Muscle layer of duodenum (tissue), 2 donors: Measurements from ENCODE around the gene EXOC2.

ENCODE experiments used
- H3K27ac ChIP-seq: one replicate; pipeline ENCODE4 v1.7.0; 2013; ENCODE audit warnings: mild to moderate bottlenecking, low read length
- H3K27me3 ChIP-seq: one replicate; pipeline ENCODE4 v1.7.0; 2013; ENCODE audit warnings: low read depth, mild to moderate bottlenecking, control low read depth, low read length
- H3K36me3 ChIP-seq, 2 donors: one replicate each; pipeline ENCODE4 v1.7.0; 2013; ENCODE audit warnings: low read length in 2 of 2, control low read depth in 1 of 2, mild to moderate bottlenecking in 1 of 2; ENCODE audit not compliant: insufficient read depth in 2 of 2, control insufficient read depth in 1 of 2
- H3K4me1 ChIP-seq, 2 donors: one replicate each; pipeline ENCODE4 v1.7.0; 2013; ENCODE audit warnings: low read length in 2 of 2, mild to moderate bottlenecking in 2 of 2, control low read depth in 1 of 2, moderate library complexity in 1 of 2; ENCODE audit not compliant: insufficient read depth in 2 of 2, control insufficient read depth in 1 of 2
- H3K4me3 ChIP-seq, 2 donors: one replicate each; pipeline ENCODE4 v1.7.0; 2013; ENCODE audit warnings: low read length in 2 of 2, low read depth in 1 of 2, mild to moderate bottlenecking in 1 of 2
- H3K9me3 ChIP-seq, 2 donors: one replicate each; pipeline ENCODE4 v1.7.0; 2013; ENCODE audit warnings: low read length in 2 of 2, control low read depth in 1 of 2, mild to moderate bottlenecking in 1 of 2; ENCODE audit not compliant: control insufficient read depth in 1 of 2
- donor health status: healthy.

Gene EXOC2

DNA sequence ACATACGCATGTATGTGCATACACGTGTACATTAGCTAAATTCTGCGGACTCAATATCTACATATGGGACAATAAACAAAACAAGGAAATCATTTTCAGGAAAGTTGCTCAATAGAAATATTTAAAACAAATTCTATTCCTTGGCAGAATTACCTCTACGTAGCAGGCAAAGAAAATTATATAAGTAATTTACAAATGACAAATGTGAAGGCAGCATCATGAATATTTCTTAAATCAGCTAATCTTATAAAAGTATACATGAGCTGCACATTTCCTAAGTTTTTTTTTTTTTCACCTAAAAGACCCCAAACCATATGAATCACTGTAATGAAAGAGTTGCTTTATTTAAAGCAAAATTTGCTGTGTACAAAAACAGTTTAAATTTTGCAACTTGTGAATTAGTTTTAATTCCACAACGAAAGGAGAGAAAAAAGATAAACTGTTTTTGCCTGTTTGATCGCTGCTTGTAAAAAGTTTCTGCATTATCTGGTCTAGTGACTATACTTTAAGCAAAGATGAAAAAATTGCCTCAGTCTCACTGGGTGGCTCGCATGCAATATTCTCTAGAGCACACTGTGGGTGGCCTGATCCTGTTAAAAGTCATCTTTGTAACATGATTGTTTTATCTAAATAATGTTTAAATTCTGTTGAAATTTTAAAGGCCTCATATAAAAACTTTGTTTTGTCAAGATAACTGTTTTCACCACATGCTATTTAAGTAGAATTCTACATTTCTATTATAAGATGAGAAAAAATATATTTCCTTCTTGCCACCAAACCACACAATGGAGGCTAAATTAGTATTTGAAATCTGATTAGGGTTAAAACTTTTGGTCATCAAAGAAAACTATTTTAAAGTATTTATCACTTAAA is 93.1 kb downstream of the EXOC2 start:
- Histone ChIP-seq H3K27me3 (no peaks in the 10 kb centered on the region), H3K9me3 (no peaks in the 10 kb centered on the region), H3K36me3 (peaks cover 0 to 12% of the 10 kb centered on the region in 2 donors), H3K27ac (no peak overlapping the region), H3K4me3 (no peak overlapping the region), H3K4me1 (no peaks in the 10 kb centered on the region)

DNA sequence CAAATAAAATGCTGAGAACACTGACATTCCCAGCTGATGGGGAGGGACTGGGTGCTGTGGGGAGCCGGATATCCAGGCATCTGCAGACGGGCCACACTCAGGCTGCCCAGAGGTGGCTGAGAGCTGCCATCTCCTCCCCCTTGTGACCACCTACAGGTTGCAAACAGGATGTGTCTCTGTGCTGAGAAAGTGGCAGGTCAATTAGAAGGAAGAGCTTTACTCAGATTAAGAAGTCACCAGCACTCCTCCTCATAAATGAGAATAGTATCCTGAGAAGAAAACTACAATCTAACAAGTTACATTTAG is 99.1 kb downstream of the EXOC2 start:
- H3K36me3 ChIP-seq, result peaks cover 19 to 21% of the 10 kb centered on the region in 2 donors
- H3K4me3 ChIP-seq, result no peak overlapping the region
- no peaks in the 10 kb centered on the region for H3K27me3 ChIP-seq
- no peaks in the 10 kb centered on the region for H3K4me1 ChIP-seq
- no peak overlapping the region for H3K27ac ChIP-seq
- H3K9me3 ChIP-seq, result no peaks in the 10 kb centered on the region

DNA sequence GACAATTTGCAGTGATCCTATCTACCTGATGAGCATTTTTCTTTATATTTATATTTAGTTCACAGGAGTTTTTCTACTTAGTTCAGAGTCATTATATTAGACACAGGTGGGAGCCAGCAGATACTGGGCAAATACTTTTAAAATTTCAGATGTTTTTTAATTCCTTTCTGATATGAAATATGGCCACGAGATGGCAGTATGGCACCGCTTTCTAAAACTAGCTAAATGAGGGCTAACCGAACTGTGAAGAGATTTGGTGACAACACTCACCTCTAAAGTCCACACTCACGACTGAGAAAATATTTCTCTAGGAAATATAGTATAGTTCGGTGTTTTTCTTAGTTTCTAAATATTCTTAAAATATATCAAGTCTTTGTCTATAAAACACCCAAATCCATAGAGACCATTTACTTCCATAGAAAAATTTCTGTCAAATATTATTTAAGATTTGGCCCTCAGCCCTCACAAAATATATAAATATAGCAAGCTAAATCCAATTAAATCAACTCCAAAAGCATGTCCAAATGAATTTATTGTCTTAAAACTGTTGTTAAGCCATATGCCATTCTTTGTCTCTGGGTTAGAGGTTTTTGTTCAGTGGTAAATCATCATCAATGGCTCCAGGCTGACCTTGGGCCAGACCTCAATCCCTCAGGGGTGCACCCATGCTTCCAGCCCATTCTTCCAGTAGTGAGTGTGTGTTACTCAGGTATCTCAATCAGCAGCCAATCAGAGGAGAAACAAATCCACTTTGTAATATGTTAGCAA is 99.6 kb downstream of the EXOC2 start:
- H3K27me3 ChIP-seq, result no peaks in the 10 kb centered on the region
- no peaks in the 10 kb centered on the region for H3K9me3 ChIP-seq
- no peak overlapping the region for H3K4me3 ChIP-seq
- no peak overlapping the region for H3K27ac ChIP-seq
- H3K4me1 ChIP-seq, result no peaks in the 10 kb centered on the region
- H3K36me3 ChIP-seq, result peaks cover 19 to 21% of the 10 kb centered on the region in 2 donors

DNA sequence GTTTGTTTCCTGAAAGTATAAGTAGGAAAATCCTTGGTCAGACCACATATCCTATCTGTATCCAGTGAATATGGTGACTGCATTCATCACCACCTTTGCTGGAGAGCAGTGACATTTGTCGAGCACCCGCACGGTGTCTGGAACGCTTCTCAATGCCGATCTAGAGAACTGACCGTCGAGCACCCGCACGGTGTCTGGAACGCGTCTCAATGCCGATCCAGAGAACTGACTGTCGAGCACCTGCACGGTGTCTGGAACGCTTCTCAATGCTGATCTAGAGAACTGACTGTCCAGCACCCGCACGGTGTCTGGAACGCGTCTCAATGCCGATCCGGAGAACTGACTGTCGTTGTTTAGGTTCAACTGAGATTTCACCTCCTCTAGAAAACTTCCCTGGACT is 103.8 kb downstream of the EXOC2 start:
- no peaks in the 10 kb centered on the region for H3K27me3 ChIP-seq
- H3K4me3 ChIP-seq, result no peak overlapping the region
- H3K27ac ChIP-seq, result no peak overlapping the region
- H3K4me1 ChIP-seq, result no peaks in the 10 kb centered on the region
- peaks cover 12 to 19% of the 10 kb centered on the region in 2 donors for H3K36me3 ChIP-seq
- no peaks in the 10 kb centered on the region for H3K9me3 ChIP-seq

DNA sequence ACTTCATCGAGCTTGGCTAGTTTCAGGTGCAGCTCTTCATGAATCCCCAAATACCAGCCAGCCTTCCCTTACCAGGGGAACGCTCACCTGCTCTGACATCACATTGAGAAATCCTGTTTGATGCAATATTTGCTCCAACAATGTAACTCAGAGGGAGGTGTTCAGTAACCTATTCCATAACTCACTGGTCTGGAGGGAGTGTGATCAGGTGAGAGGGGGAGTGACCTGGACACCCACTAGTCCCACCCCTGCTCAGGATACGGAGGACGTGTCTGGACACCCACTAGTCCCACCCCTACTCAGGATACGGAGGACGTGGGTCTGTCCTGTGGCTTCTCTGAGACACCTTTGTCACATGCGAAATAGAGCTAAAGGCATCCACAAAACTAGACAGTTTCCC is 106.4 kb downstream of the EXOC2 start:
- peaks cover 4 to 11% of the 10 kb centered on the region in 2 donors for H3K36me3 ChIP-seq
- H3K4me1 ChIP-seq, result peaks cover 0 to 9% of the 10 kb centered on the region in 2 donors
- H3K9me3 ChIP-seq, result no peaks in the 10 kb centered on the region
- no peak overlapping the region for H3K27ac ChIP-seq
- no peak overlapping the region for H3K4me3 ChIP-seq
- no peaks in the 10 kb centered on the region for H3K27me3 ChIP-seq

DNA sequence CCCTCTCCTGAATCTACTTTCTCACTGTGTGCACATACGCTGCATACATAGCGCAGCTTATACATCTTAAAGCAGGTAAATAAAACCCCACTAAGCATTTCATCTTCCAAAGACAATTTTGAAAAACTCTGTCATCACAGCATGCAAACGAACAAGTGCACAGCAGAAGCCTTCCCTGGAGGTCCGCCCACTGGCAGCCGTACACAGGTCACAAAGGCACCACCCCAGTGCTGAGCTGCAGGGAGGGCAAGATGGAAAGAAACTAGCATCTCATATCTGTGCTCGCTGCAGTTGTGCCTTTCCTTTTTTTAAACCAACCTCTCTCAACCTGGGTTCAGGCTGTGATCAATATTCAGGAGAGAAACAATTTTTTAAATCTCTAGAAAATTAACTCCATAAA is 109.3 kb downstream of the EXOC2 start:
- Histone ChIP-seq H3K4me1 (peaks cover 0 to 9% of the 10 kb centered on the region in 2 donors), H3K27me3 (no peaks in the 10 kb centered on the region), H3K4me3 (no peak overlapping the region), H3K36me3 (no peaks in the 10 kb centered on the region), H3K9me3 (no peaks in the 10 kb centered on the region), H3K27ac (peak overlapping the region; percentile 14)

DNA sequence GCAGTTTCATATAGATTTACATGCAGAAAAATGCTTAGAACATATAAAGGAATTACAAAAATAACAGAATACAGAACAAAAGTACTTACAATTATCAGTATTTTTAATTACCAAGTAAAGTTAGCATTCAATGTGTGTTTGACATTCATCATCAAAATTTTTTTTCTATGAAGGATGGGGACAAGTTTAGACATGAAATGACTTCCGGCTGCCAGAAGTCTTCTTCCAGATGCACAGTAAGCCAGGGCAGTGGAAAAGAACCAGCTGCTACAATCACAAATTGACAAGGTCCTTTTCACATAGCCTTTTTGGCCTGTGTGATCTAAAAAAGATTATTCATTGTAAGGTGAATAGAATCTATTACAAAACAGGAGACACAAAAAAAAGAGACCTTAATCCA is 109.8 kb downstream of the EXOC2 start:
- no peaks in the 10 kb centered on the region for H3K9me3 ChIP-seq

DNA sequence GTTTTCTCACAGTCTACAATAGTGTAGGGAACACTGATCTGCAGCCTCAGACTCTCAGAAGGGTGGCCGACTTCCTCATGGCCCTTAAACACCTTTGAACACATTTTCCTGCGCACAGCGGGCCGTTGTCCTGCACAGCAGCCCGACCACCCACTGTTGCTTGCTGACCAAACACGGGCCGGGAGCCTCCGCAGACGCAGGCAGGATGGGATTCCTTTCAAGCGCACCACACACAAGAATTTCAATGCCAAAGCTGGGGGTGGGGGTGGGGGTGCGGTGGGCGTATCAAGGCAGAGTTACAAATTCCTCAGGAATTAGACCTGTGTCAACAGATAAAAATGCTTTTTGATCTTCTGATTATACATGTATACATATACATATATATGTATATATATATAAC is 110.6 kb downstream of the EXOC2 start:
- Histone ChIP-seq H3K4me1 (peaks cover 0 to 9% of the 10 kb centered on the region in 2 donors), H3K4me3 (no peak overlapping the region), H3K27ac (no peak overlapping the region)

More for the DNA sequence above, 109.8 kb downstream of the EXOC2 start:
- H3K36me3 ChIP-seq, result no peaks in the 10 kb centered on the region
- peak overlapping the region; percentile 68 for H3K27ac ChIP-seq
- H3K27me3 ChIP-seq, result no peaks in the 10 kb centered on the region
- H3K4me1 ChIP-seq, result peaks cover 0 to 9% of the 10 kb centered on the region in 2 donors
- H3K4me3 ChIP-seq, result no peak overlapping the region

DNA sequence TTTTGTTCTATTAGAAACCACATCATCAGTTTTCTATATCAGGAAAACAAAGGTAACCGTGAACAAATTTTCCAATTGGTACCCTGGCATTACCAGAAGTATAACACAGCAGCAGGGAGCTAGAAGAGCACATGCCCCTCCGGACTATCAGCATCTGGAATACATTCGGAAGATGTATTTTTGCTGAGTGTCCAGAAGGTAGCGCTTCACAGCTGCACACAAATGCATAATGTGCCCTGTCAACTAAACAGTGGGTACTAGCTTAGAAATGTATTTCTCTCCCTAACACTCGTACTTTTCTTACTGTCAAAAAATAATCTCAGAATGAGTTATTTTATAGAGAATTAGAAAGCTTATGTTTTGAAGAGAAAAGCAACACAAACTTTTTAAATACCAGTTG is 113.6 kb downstream of the EXOC2 start:
- Histone ChIP-seq H3K9me3 (no peaks in the 10 kb centered on the region), H3K27me3 (no peaks in the 10 kb centered on the region), H3K4me3 (no peak overlapping the region), H3K4me1 (peaks cover 0 to 9% of the 10 kb centered on the region in 2 donors), H3K36me3 (peaks cover 0 to 6% of the 10 kb centered on the region in 2 donors), H3K27ac (no peak overlapping the region)

More for the DNA sequence above, 110.6 kb downstream of the EXOC2 start:
- Histone ChIP-seq H3K9me3 (no peaks in the 10 kb centered on the region), H3K27me3 (no peaks in the 10 kb centered on the region), H3K36me3 (no peaks in the 10 kb centered on the region)

DNA sequence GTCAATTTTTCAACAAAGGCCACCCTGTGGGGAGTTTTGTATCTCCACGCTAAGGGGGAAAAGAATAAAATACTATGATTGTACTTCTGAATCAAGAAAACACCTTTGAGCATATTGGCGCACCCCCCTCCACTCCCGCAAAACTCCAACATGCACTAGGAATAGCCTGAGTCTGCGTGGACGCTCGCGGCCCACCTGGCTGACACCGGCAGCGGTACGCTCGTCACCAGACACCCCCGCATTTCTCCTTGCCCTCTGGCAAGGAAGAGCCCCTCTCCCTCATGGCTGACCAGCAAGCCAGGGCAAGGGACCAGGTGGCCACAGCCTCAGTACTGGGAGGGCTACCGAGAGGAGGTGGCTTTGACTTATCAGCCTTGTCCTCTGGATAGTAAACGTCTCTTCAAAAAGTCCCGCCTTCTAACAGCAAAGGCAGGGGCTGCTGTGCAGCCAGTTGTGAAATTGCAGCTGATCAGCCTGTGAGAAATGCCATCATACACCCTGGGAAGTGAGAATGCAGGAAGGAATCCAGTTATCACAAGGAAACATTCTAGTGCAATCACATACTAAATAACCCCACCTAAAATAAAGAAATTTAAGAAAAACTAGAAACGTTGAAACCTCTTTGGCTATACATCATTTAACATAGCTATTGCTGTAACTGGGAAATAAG is 120.2 kb downstream of the EXOC2 start:
- Histone ChIP-seq H3K27ac (no peak overlapping the region), H3K27me3 (no peaks in the 10 kb centered on the region), H3K36me3 (peaks cover 14 to 35% of the 10 kb centered on the region in 2 donors), H3K4me1 (no peaks in the 10 kb centered on the region), H3K4me3 (no peak overlapping the region), H3K9me3 (no peaks in the 10 kb centered on the region)

DNA sequence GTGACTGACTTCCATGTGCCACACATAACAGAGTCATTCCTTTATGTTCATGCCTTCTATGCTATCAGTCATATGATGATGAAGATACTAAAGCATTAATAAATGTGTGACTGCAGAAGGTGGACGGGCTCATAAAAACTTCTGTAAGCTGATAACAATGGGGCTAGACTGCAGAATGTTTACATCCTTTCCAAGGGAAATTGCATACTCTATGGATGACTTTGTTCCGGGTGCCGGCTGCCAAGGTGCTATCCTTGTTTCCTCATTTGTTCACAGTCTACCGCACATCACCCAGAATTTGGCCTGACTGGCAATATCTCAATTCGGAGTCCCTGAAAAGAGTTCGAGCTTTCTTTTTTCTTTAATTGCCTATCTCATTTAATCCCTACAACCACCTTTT is 121.0 kb downstream of the EXOC2 start:
- Histone ChIP-seq H3K4me1 (no peaks in the 10 kb centered on the region), H3K36me3 (peaks cover 15 to 37% of the 10 kb centered on the region in 2 donors), H3K27ac (no peak overlapping the region), H3K9me3 (no peaks in the 10 kb centered on the region), H3K27me3 (no peaks in the 10 kb centered on the region), H3K4me3 (no peak overlapping the region)
